ENCODE results near the gene LINC01488. TPM values are rescaled to one million over a fixed set of nuclear protein-coding genes. Genes with fewer than 3 reads are reported as not detected.

LINC01488 gene
- total RNA-seq, 1 experiment from 2014 or later: not detected

DNA sequence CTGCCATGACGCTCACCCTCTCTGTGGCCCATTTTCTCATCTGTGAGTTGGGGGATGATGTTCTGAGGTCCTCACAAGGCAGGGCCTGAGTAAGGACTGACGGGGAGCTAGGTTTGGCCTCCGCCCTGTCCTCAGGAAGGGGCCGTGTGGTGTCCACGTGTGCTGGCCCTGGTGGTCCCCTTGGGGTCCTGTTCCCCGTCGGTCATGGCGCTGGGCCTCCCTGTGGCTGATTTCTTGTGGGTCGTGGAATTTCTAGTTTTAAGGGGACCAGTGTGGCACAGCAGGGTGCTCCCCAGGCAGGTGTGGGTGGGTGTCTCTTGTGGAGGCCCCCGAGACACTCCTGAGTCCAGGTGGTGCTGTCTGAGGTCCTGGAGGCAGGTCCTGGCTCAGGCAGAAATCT lies 5.9 kb downstream of the LINC01488 start:
- no peaks in the 10 kb centered on the region for H4K20me1 ChIP-seq (ENCODE audit: insufficient read depth)
- H2AFZ ChIP-seq (ENCODE audit: low read depth, low read length, poor library complexity, severe bottlenecking): no peak overlapping the region
- no peak for DNase-seq (ENCODE audit: low read depth, low spot score)
- H3K36me3 ChIP-seq (ENCODE audit: control insufficient read depth in 1 of 2, insufficient read depth in 2 of 2, low read length in 2 of 2): no peaks in the 10 kb centered on the region
- no peak overlapping the region for H3K4me2 ChIP-seq (ENCODE audit: low read length)
- TF ChIP-seq ZFX (IDR thresholded peaks at IDR 0.05) (no peak), RAD21 (IDR thresholded peaks at IDR 0.05; ENCODE audit: low read depth) (no peak), CEBPB (IDR thresholded peaks at IDR 0.05; ENCODE audit: low read depth) (no peak), POLR2A (IDR thresholded peaks at IDR 0.05; ENCODE audit: borderline replicate concordance, extremely low read depth, insufficient read depth, insufficient read length) (no peak), ZNF274 (IDR thresholded peaks at IDR 0.05; ENCODE audit: low read depth, low read length) (no peak)
- TF ChIP-seq, protein P1, sequence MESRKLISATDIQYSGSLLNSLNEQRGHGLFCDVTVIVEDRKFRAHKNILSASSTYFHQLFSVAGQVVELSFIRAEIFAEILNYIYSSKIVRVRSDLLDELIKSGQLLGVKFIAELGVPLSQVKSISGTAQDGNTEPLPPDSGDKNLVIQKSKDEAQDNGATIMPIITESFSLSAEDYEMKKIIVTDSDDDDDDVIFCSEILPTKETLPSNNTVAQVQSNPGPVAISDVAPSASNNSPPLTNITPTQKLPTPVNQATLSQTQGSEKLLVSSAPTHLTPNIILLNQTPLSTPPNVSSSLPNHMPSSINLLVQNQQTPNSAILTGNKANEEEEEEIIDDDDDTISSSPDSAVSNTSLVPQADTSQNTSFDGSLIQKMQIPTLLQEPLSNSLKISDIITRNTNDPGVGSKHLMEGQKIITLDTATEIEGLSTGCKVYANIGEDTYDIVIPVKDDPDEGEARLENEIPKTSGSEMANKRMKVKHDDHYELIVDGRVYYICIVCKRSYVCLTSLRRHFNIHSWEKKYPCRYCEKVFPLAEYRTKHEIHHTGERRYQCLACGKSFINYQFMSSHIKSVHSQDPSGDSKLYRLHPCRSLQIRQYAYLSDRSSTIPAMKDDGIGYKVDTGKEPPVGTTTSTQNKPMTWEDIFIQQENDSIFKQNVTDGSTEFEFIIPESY (IDR thresholded peaks at IDR 0.05; ENCODE audit: extremely low read depth, insufficient replicate concordance, low read length): no peak
- TF ChIP-seq, protein P2, sequence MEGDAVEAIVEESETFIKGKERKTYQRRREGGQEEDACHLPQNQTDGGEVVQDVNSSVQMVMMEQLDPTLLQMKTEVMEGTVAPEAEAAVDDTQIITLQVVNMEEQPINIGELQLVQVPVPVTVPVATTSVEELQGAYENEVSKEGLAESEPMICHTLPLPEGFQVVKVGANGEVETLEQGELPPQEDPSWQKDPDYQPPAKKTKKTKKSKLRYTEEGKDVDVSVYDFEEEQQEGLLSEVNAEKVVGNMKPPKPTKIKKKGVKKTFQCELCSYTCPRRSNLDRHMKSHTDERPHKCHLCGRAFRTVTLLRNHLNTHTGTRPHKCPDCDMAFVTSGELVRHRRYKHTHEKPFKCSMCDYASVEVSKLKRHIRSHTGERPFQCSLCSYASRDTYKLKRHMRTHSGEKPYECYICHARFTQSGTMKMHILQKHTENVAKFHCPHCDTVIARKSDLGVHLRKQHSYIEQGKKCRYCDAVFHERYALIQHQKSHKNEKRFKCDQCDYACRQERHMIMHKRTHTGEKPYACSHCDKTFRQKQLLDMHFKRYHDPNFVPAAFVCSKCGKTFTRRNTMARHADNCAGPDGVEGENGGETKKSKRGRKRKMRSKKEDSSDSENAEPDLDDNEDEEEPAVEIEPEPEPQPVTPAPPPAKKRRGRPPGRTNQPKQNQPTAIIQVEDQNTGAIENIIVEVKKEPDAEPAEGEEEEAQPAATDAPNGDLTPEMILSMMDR (IDR thresholded peaks at IDR 0.05 in 2 of 3, conservative IDR thresholded peaks at IDR 0.05 in 1 of 3; ENCODE audit: borderline replicate concordance in 1 of 3, insufficient read depth in 1 of 3, low read depth in 2 of 3, low read length in 2 of 3): no peak
- no peaks in the 10 kb centered on the region for H3K9me3 ChIP-seq (ENCODE audit: control insufficient read depth in 1 of 2, insufficient read depth in 1 of 2, low read depth in 1 of 2, low read length in 2 of 2)
- no peaks in the 10 kb centered on the region for H3K9me2 ChIP-seq (ENCODE audit: insufficient read depth)
- H3K27ac ChIP-seq (ENCODE audit: low read depth, low read length): no peak overlapping the region
- ATAC-seq: no peak
- ChIA-PET POLR2A (no interaction called here), RAD21 (ENCODE audit: low non-redundant PET in 1 of 2, low total read pairs in 2 of 2, uncharacterized antibody in 2 of 2, unreplicated experiment in 2 of 2) (no interaction called here), CTCF (no interaction called here)
- BruUV-seq (replicated peaks): no TSS peak
- H3K4me1 ChIP-seq (ENCODE audit: control insufficient read depth in 1 of 2, insufficient read depth in 2 of 2, low read length in 2 of 2): no peaks in the 10 kb centered on the region
- intact Hi-C loops (cut with micrococcal nuclease): no loop called here
- no peaks in the 10 kb centered on the region for H3K79me2 ChIP-seq (ENCODE audit: insufficient read depth, low read length)
- no peak overlapping the region for H3K9ac ChIP-seq (ENCODE audit: low read length)
- H3K27me3 ChIP-seq (ENCODE audit: insufficient read depth, low read length): no peaks in the 10 kb centered on the region
- no peak overlapping the region for H3K4me3 ChIP-seq (replicated peaks in 1 of 2; ENCODE audit: low read depth in 1 of 2, low read length in 2 of 2)
